ENCODE results near the gene DNM2.

DNM2 gene

GRCh38 chr19:10678813-10679212 lies 39.1 kb upstream of the DNM2 start:
- TF ChIP-seq CTCF (IDR thresholded peaks at IDR 0.05; ENCODE audit: low read depth, low read length, missing control alignments), result no peak
- H3K4me3 ChIP-seq (ENCODE audit: low read depth, low read length), result no peak overlapping the region
- DNase-seq (ENCODE audit: low read depth), result no peak
- in situ Hi-C loops (cut with HindIII; ENCODE audit: low sequenced_read_pairs), result no loop called here

- TF ChIP-seq CTCF (IDR thresholded peaks at IDR 0.05; ENCODE audit: low read depth, low read length, missing control alignments), result no peak
- no peak overlapping the region for H3K4me3 ChIP-seq (ENCODE audit: low read depth, low read length)
- no peak for DNase-seq (ENCODE audit: low read depth)
- in situ Hi-C loops (cut with HindIII; ENCODE audit: low sequenced_read_pairs), result no loop called here
Measured at GRCh38 chr19:10679743-10680142, 38.1 kb upstream of the DNM2 start.

- no peak overlapping the region for H3K4me3 ChIP-seq (ENCODE audit: low read depth, low read length)
- DNase-seq (ENCODE audit: low read depth), result no peak
- in situ Hi-C loops (cut with HindIII; ENCODE audit: low sequenced_read_pairs), result no loop called here
- no peak for TF ChIP-seq CTCF (IDR thresholded peaks at IDR 0.05; ENCODE audit: low read depth, low read length, missing control alignments)
Measured at GRCh38 chr19:10680545-10681135, 37.2 kb upstream of the DNM2 start.

- in situ Hi-C loops (cut with HindIII; ENCODE audit: low sequenced_read_pairs), result no loop called here
Measured at GRCh38 chr19:10681658-10682057, 36.2 kb upstream of the DNM2 start.

GRCh38 chr19:10682397-10683063 lies 35.3 kb upstream of the DNM2 start:
- no peak overlapping the region for H3K4me3 ChIP-seq (ENCODE audit: low read depth, low read length)
- TF ChIP-seq CTCF (IDR thresholded peaks at IDR 0.05; ENCODE audit: low read depth, low read length, missing control alignments), result no peak
- DNase-seq (ENCODE audit: low read depth), result no peak
- in situ Hi-C loops (cut with HindIII; ENCODE audit: low sequenced_read_pairs), result no loop called here

More at GRCh38 chr19:10681658-10682057, 36.2 kb upstream of the DNM2 start:
- no peak for DNase-seq (ENCODE audit: low read depth)
- no peak for TF ChIP-seq CTCF (IDR thresholded peaks at IDR 0.05; ENCODE audit: low read depth, low read length, missing control alignments)
- H3K4me3 ChIP-seq (ENCODE audit: low read depth, low read length), result no peak overlapping the region

GRCh38 chr19:10683064-10683426 lies 34.8 kb upstream of the DNM2 start:
- in situ Hi-C loops (cut with HindIII; ENCODE audit: low sequenced_read_pairs), result no loop called here
- no peak for TF ChIP-seq CTCF (IDR thresholded peaks at IDR 0.05; ENCODE audit: low read depth, low read length, missing control alignments)
- DNase-seq (ENCODE audit: low read depth), result no peak
- H3K4me3 ChIP-seq (ENCODE audit: low read depth, low read length), result no peak overlapping the region

All from astrocyte of the cerebellum (primary cell).